K562 (cell line): ENCODE data around the gene SRC. TPM values are rescaled to one million over a fixed set of nuclear protein-coding genes. Genes with fewer than 3 reads are reported as not detected.

Source experiments
- ATAC-seq: fragments of 200-7000 bp; cut with Tn5 transposase; 3 replicates; pipeline ENCODE4 v1.9.1; 2020; ENCODE audit warnings: moderate library complexity
- BruUV-seq: library from RNA; stranded (reverse); fragments of 400-500 nt; replicated peaks from 2 replicates; lab custom pipeline; 2021; lab: Mats Ljungman, UMichigan
- CTCF ChIA-PET: fragments of 300-600 bp; formaldehyde crosslinking; extraction: SDS; loops from one replicate; lab custom pipeline; 2021; ENCODE audit warnings: low intra/inter-chr PET ratio; lab: Yijun Ruan, JAX
- POLR2A ChIA-PET: fragments of 300-600, 350-650 bp; sonication (Branson Sonifier 250); formaldehyde crosslinking; extraction: SDS; loops from one replicate; lab custom pipeline; 2021; ENCODE audit warnings: antibody characterized with exemption, inconsistent platforms; lab: Yijun Ruan, JAX
- DNase-seq, 4 experiments: peaks; one replicate each; pipeline versions ENCODE4 v3.0.0 to v3.0.0-alpha.2; 2011 to 2018; ENCODE audit warnings: low spot score in 3 of 4, mixed read lengths in 3 of 4; ENCODE audit errors: extremely low read depth in 1 of 4
- FAIRE-seq: peaks from 2 replicates; lab custom pipeline; 2011; peaks lifted over from hg19 to GRCh38; lab: Jason Lieb, UNC
- H2AFZ ChIP-seq: 2 replicates; pipeline ENCODE4 v1.6.0; 2011; ENCODE audit warnings: low read depth, low read length, control low read depth, inconsistent platforms
- H3K27ac ChIP-seq: fragments of 200-600 bp; 3 replicates; pipeline ENCODE4 v1.8.0; 2011; ENCODE audit warnings: low read depth, mild to moderate bottlenecking, control low read depth, inconsistent platforms, low read length, moderate library complexity, mixed read lengths; ENCODE audit errors: extremely low read depth
- H3K27me3 ChIP-seq, 2 experiments: fragments of 300-600 bp in 1 of 2; 2 replicates in 1 of 2; 3 replicates in 1 of 2; pipeline versions ENCODE4 v1.6.0 to v1.8.0; 2011; ENCODE audit warnings: inconsistent platforms in 2 of 2, low read length in 2 of 2, mild to moderate bottlenecking in 1 of 2, mixed read lengths in 1 of 2, moderate library complexity in 1 of 2; ENCODE audit not compliant: control insufficient read depth in 2 of 2, insufficient read depth in 2 of 2
- H3K36me3 ChIP-seq: fragments of 300-600 bp; 3 replicates; pipeline ENCODE4 v1.8.0; 2011; ENCODE audit warnings: mild to moderate bottlenecking, low read length, inconsistent platforms; ENCODE audit not compliant: control insufficient read depth, insufficient read depth
- H3K4me1 ChIP-seq, 2 experiments: fragments of 200-600 bp in 1 of 2; replicated peaks in 1 of 2; 2 replicates in 1 of 2; 3 replicates in 1 of 2; pipeline versions ENCODE4 v1.5.1 to v1.8.0; 2011; ENCODE audit warnings: inconsistent platforms in 2 of 2, low read length in 2 of 2, mild to moderate bottlenecking in 1 of 2, mixed read lengths in 1 of 2, moderate library complexity in 1 of 2; ENCODE audit not compliant: control insufficient read depth in 2 of 2, insufficient read depth in 2 of 2
- H3K4me2 ChIP-seq: 2 replicates; pipeline ENCODE4 v1.6.1; 2011; ENCODE audit warnings: low read length, control low read depth, inconsistent platforms, mixed read lengths; ENCODE audit not compliant: insufficient read depth
- H3K4me3 ChIP-seq: fragments of 200-600 bp; sonication (generic), shearing (Covaris generic); 2 replicates; pipeline ENCODE4 v1.5.1; 2016; ENCODE audit warnings: control low read depth, inconsistent platforms
- H3K79me2 ChIP-seq: fragments of 200-600 bp; 3 replicates; pipeline ENCODE4 v1.8.0; 2011; ENCODE audit warnings: low read length, inconsistent platforms; ENCODE audit not compliant: control insufficient read depth, insufficient read depth
- H3K9ac ChIP-seq, 2 experiments: 2 replicates each; pipeline versions ENCODE4 v1.6.0 to v1.6.1; 2011; ENCODE audit warnings: low read depth in 2 of 2, low read length in 2 of 2, control low read depth in 1 of 2, inconsistent platforms in 1 of 2, mild to moderate bottlenecking in 1 of 2, mixed read lengths in 1 of 2; ENCODE audit not compliant: insufficient read depth in 1 of 2
- H3K9me1 ChIP-seq: one replicate; pipeline ENCODE4 v1.6.0; 2011; ENCODE audit warnings: inconsistent platforms, mild to moderate bottlenecking, low read length, moderate library complexity; ENCODE audit not compliant: control insufficient read depth, insufficient read depth
- H3K9me3 ChIP-seq: replicated peaks from 2 replicates; pipeline ENCODE4 v1.5.1; 2011; ENCODE audit warnings: low read depth, low read length, inconsistent platforms; ENCODE audit not compliant: control insufficient read depth, insufficient read depth
- H4K20me1 ChIP-seq: replicated peaks from 2 replicates; pipeline ENCODE4 v1.6.1; 2011; ENCODE audit warnings: low read length, inconsistent platforms, mixed read lengths; ENCODE audit not compliant: control insufficient read depth, insufficient read depth
- CHD2 ChIP-seq: IDR thresholded peaks from 2 replicates; pipeline ENCODE4 v1.6.1; 2011; ENCODE audit warnings: low read depth, low read length
- DDX20 ChIP-seq: fragments of 450-650 bp; IDR thresholded peaks from 2 replicates; pipeline ENCODE4 v1.6.1; 2016; ENCODE audit warnings: missing genetic modification characterization, low read depth, mild to moderate bottlenecking, missing compliant biosample characterization, moderate library complexity
- IFI16 ChIP-seq: fragments of 250-450 bp; sonication (Bioruptor Pico); IDR thresholded peaks from 2 replicates; pipeline ENCODE4 v2.1.2; 2022; ENCODE audit warnings: mild to moderate bottlenecking, inconsistent platforms
- NBN ChIP-seq: fragments of 450-650 bp; IDR thresholded peaks from 2 replicates; pipeline ENCODE4 v1.6.1; 2016; ENCODE audit warnings: low read depth, mild to moderate bottlenecking
- ZNF197 ChIP-seq: fragments of 200-800 bp; sonication (Bioruptor generic); IDR thresholded peaks from 2 replicates; pipeline ENCODE4 v1.6.1; 2016; ENCODE audit warnings: low read depth, missing genetic modification characterization, missing compliant biosample characterization
- WGBS: fragments of 100-300 bp; shearing (Covaris generic); methylation state at CpG from one replicate; pipeline ENCODE4 v1.1.6; 2016; ENCODE audit warnings: low coverage, mixed read lengths; ENCODE audit not compliant: insufficient coverage; ENCODE audit errors: missing lambda C conversion rate; 5-methylcytosine and 5-hydroxymethylcytosine counted together
- in situ Hi-C: fragments of 300-500 bp; cut with MboI; formaldehyde crosslinking; loops from 4 replicates; pipeline ENCODE4 v1.15.0; 2018; ENCODE audit warnings: inconsistent platforms, mixed read lengths
- intact Hi-C: fragments of 100-400 bp; cut with micrococcal nuclease; formaldehyde crosslinking; loops from 2 replicates; pipeline ENCODE4 v1.14.2; 2022
- polyA plus RNA-seq, 8 experiments: library from polyadenylated mRNA; depleted of rRNA in 4 of 8; stranded (reverse) in 5 of 8; unstranded in 3 of 8; fragments of >200 nt; fragmentation: Nextera tagmentation in 2 of 8; fragmentation: Illumina TruSeq in 1 of 8; extraction: Ambion mirVana in 2 of 8; extraction: Trizol in 1 of 8; gene quantifications; 2 replicates each; pipeline versions ENCODE4 v1.2.1 to v1.2.3, GENCODE V29; 2011 to 2014; ENCODE audit warnings: inconsistent platforms in 1 of 8, missing spikeins in 1 of 8
- total RNA-seq, 7 experiments: library from RNA; depleted of rRNA in 6 of 7; stranded (reverse); fragments of >200 nt in 6 of 7; fragmentation: Illumina TruSeq in 2 of 7; extraction: Trizol in 2 of 7; gene quantifications; 2 replicates each; pipeline versions ENCODE4 v1.2.1 to v1.2.3, GENCODE V29; 2011 to 2021; ENCODE audit warnings: low replicate concordance in 1 of 7
- TF ChIP-seq, protein P1 (sequence below): fragments of 250-450 bp; sonication (Bioruptor Pico); IDR thresholded peaks from 2 replicates; pipeline ENCODE4 v1.4.0; 2020
- TF ChIP-seq, protein P2 (sequence below), 2 experiments: IDR thresholded peaks in 1 of 2; conservative IDR thresholded peaks in 1 of 2; 2 replicates each; pipeline ENCODE4 v1.6.1; 2016; ENCODE audit warnings: low read depth in 2 of 2, mild to moderate bottlenecking in 1 of 2, missing compliant biosample characterization in 1 of 2, missing genetic modification characterization in 1 of 2, moderate library complexity in 1 of 2

SRC gene
- total and polyA plus RNA-seq, 9 of the 15 experiments (the other 6 are each of a cell fraction or from before 2014, with no cell fraction given): 0.06 to 8.5 (median 3.1) TPM

DNA sequence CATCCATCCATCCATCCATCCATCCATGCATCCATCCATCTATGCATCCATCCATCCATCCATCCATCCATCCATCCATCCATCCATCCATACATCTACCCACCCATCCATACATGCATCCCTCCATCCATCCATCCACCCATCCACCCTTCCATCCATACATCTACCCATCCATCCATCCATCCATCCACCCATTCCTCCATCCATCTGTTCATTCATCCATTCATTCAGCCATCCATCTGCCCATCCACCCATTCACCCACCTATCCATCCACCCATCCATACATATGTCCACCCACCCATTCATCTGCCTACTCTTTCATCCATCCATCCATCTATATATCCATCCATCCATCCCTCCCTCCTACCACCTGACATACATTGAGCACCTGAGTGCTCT, 104.4 kb downstream of the SRC start:
- no peak overlapping the region for H3K4me3 ChIP-seq
- TF ChIP-seq NBN: no peak
- no peaks in the 10 kb centered on the region for H3K79me2 ChIP-seq
- no peaks in the 10 kb centered on the region; the same call in 1 of the 2 replicates for H4K20me1 ChIP-seq
- no peaks in the 10 kb centered on the region for H3K9me1 ChIP-seq
- no peak overlapping the region for H2AFZ ChIP-seq
- peaks cover 0 to 39% of the 10 kb centered on the region in 2 experiments; a peak in 4 of 5 replicates for H3K27me3 ChIP-seq
- no peaks in the 10 kb centered on the region for H3K4me1 ChIP-seq
- intact Hi-C loops (no loop called here), in situ Hi-C loops (no loop called here)
- no peak for FAIRE-seq
- no peak overlapping the region for H3K9ac ChIP-seq
- no peak for ATAC-seq
- no peak overlapping the region for H3K4me2 ChIP-seq
- BruUV-seq: no TSS peak
- H3K9me3 ChIP-seq: no peaks in the 10 kb centered on the region
- DNase-seq: no peak
- ChIA-PET POLR2A (no interaction called here), CTCF (no interaction called here)
- no peaks in the 10 kb centered on the region for H3K36me3 ChIP-seq
- H3K27ac ChIP-seq: no peak overlapping the region

DNA sequence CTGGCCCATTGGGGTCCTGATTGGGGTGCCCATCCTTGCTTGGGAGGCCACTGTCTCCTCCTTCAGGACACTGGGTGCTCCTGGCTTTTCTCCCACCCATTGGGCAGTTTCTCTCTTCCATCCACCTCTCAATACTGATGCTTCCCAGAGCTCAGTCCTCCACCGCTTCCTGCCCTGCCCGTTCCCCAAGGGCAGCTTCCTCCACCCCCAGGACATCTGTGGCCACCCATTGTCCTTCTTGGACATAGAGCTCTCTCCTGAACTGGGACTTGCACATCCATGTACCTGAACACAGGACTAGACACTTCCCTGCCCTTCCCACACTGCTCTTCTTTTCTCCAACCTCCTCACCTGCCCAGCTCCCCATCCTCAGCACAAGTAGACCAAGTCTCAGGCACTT, 105.7 kb downstream of the SRC start:
- H3K4me2 ChIP-seq: no peak overlapping the region
- H3K9ac ChIP-seq: no peak overlapping the region
- H3K4me1 ChIP-seq: no peaks in the 10 kb centered on the region
- WGBS: 0% methylated on average over 2 of the region's 2 CpGs
- H3K9me1 ChIP-seq: no peaks in the 10 kb centered on the region
- intact Hi-C loops (no loop called here), in situ Hi-C loops (no loop called here)
- no peak overlapping the region for H3K4me3 ChIP-seq
- H3K36me3 ChIP-seq: no peaks in the 10 kb centered on the region
- no peaks in the 10 kb centered on the region for H3K79me2 ChIP-seq
- no peaks in the 10 kb centered on the region; the same call in 1 of the 2 replicates for H4K20me1 ChIP-seq
- POLR2A ChIA-PET: interaction anchor here (1.0 kb wide), 1 partner anchor 11 kb away, joined by 3 read pairs; no protein-coding TSS in a partner anchor
- no peak for ATAC-seq
- no peak for FAIRE-seq
- peaks cover 0 to 32% of the 10 kb centered on the region in 2 experiments; a peak in 4 of 5 replicates for H3K27me3 ChIP-seq
- no peaks in the 10 kb centered on the region for H3K9me3 ChIP-seq
- no peak overlapping the region for H2AFZ ChIP-seq
- no TSS peak for BruUV-seq
- H3K27ac ChIP-seq: no peak overlapping the region
- DNase-seq: no peak
- CTCF ChIA-PET: no interaction called here
- TF ChIP-seq DDX20 (tag): no peak
- TF ChIP-seq, protein P1, sequence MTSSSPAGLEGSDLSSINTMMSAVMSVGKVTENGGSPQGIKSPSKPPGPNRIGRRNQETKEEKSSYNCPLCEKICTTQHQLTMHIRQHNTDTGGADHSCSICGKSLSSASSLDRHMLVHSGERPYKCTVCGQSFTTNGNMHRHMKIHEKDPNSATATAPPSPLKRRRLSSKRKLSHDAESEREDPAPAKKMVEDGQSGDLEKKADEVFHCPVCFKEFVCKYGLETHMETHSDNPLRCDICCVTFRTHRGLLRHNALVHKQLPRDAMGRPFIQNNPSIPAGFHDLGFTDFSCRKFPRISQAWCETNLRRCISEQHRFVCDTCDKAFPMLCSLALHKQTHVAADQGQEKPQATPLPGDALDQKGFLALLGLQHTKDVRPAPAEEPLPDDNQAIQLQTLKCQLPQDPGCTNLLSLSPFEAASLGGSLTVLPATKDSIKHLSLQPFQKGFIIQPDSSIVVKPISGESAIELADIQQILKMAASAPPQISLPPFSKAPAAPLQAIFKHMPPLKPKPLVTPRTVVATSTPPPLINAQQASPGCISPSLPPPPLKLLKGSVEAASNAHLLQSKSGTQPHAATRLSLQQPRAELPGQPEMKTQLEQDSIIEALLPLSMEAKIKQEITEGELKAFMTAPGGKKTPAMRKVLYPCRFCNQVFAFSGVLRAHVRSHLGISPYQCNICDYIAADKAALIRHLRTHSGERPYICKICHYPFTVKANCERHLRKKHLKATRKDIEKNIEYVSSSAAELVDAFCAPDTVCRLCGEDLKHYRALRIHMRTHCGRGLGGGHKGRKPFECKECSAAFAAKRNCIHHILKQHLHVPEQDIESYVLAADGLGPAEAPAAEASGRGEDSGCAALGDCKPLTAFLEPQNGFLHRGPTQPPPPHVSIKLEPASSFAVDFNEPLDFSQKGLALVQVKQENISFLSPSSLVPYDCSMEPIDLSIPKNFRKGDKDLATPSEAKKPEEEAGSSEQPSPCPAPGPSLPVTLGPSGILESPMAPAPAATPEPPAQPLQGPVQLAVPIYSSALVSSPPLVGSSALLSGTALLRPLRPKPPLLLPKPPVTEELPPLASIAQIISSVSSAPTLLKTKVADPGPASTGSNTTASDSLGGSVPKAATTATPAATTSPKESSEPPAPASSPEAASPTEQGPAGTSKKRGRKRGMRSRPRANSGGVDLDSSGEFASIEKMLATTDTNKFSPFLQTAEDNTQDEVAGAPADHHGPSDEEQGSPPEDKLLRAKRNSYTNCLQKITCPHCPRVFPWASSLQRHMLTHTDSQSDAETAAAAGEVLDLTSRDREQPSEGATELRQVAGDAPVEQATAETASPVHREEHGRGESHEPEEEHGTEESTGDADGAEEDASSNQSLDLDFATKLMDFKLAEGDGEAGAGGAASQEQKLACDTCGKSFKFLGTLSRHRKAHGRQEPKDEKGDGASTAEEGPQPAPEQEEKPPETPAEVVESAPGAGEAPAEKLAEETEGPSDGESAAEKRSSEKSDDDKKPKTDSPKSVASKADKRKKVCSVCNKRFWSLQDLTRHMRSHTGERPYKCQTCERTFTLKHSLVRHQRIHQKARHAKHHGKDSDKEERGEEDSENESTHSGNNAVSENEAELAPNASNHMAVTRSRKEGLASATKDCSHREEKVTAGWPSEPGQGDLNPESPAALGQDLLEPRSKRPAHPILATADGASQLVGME (CRISPR knock-in tag): no peak
- TF ChIP-seq IFI16: no peak
- TF ChIP-seq, protein P2, sequence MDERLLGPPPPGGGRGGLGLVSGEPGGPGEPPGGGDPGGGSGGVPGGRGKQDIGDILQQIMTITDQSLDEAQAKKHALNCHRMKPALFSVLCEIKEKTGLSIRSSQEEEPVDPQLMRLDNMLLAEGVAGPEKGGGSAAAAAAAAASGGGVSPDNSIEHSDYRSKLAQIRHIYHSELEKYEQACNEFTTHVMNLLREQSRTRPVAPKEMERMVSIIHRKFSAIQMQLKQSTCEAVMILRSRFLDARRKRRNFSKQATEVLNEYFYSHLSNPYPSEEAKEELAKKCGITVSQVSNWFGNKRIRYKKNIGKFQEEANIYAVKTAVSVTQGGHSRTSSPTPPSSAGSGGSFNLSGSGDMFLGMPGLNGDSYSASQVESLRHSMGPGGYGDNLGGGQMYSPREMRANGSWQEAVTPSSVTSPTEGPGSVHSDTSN (CRISPR knock-in tag; IDR thresholded peaks at IDR 0.05; ENCODE audit: low read depth): no peak
- TF ChIP-seq, protein P2 (tag; conservative IDR thresholded peaks at IDR 0.05; ENCODE audit: low read depth): no peak
- TF ChIP-seq ZNF197 (CRISPR knock-in tag): no peak
- no peak for TF ChIP-seq CHD2
